CD14-positive monocyte (primary cell): Measurements from ENCODE around the gene SYCP2L. TPM values are rescaled to one million over a fixed set of nuclear protein-coding genes. Genes with fewer than 3 reads are reported as not detected.

Experiments
- DNase-seq, 3 donors: peaks; one replicate each; pipeline ENCODE4 v3.0.0-alpha.2; 2011 to 2022
- H2AFZ ChIP-seq: 2 replicates; pipeline ENCODE4 v1.6.0; 2012; ENCODE audit warnings: mild to moderate bottlenecking, low read depth, low read length, inconsistent platforms; ENCODE audit not compliant: insufficient read depth, poor library complexity, severe bottlenecking
- H3K27ac ChIP-seq, 2 donors: 1 replicate in 1 of 2; 2 replicates in 1 of 2; pipeline ENCODE4 v1.5.1; 2012 to 2013; ENCODE audit warnings: low read length in 2 of 2, control low read depth in 1 of 2, inconsistent platforms in 1 of 2, low read depth in 1 of 2, mild to moderate bottlenecking in 1 of 2
- H3K27me3 ChIP-seq, 2 donors: one replicate each; pipeline versions ENCODE4 v1.6.0 to v1.6.1; 2011 to 2013; ENCODE audit warnings: low read length in 2 of 2; ENCODE audit not compliant: control insufficient read depth in 2 of 2, insufficient read depth in 2 of 2
- H3K36me3 ChIP-seq, 2 donors: replicated peaks in 1 of 2; 1 replicate in 1 of 2; 2 replicates in 1 of 2; pipeline versions ENCODE4 v1.5.1 to v1.6.1; 2012 to 2013; ENCODE audit warnings: low read length in 2 of 2, control low read depth in 1 of 2, inconsistent platforms in 1 of 2, mild to moderate bottlenecking in 1 of 2; ENCODE audit not compliant: insufficient read depth in 2 of 2, control insufficient read depth in 1 of 2
- H3K4me1 ChIP-seq, 2 donors: 1 replicate in 1 of 2; 2 replicates in 1 of 2; pipeline versions ENCODE4 v1.5.1 to v1.6.1; 2012 to 2013; ENCODE audit warnings: low read length in 2 of 2, control low read depth in 1 of 2, inconsistent platforms in 1 of 2, mild to moderate bottlenecking in 1 of 2, moderate library complexity in 1 of 2; ENCODE audit not compliant: insufficient read depth in 2 of 2, control insufficient read depth in 1 of 2
- H3K4me2 ChIP-seq: replicated peaks from 2 replicates; pipeline ENCODE3; 2012; ENCODE audit warnings: low read length, moderate library complexity, mild to moderate bottlenecking; ENCODE audit not compliant: poor library complexity, severe bottlenecking; ENCODE audit errors: extremely low read depth
- H3K4me3 ChIP-seq, 3 experiments: fragments of 200-600 bp in 1 of 3; sonication (generic) in 1 of 3; replicated peaks in 1 of 3; 1 replicate in 2 of 3; 2 replicates in 1 of 3; pipeline ENCODE4 v1.5.1; 2011 to 2013; ENCODE audit warnings: low read length in 3 of 3, mild to moderate bottlenecking in 3 of 3, control low read depth in 2 of 3, low read depth in 2 of 3, inconsistent platforms in 1 of 3, moderate library complexity in 1 of 3
- H3K79me2 ChIP-seq: 2 replicates; pipeline ENCODE4 v1.6.0; 2012; ENCODE audit warnings: mild to moderate bottlenecking, control low read depth, inconsistent platforms, low read length, moderate library complexity; ENCODE audit not compliant: insufficient read depth
- H3K9ac ChIP-seq: 2 replicates; pipeline ENCODE4 v1.6.0; 2017; ENCODE audit warnings: low read length, mild to moderate bottlenecking; ENCODE audit not compliant: insufficient read depth, poor library complexity, severe bottlenecking
- H3K9me3 ChIP-seq, 2 donors: replicated peaks in 1 of 2; 1 replicate in 1 of 2; 2 replicates in 1 of 2; pipeline versions ENCODE4 v1.5.1 to v1.6.1; 2012 to 2013; ENCODE audit warnings: low read length in 2 of 2, control low read depth in 1 of 2; ENCODE audit not compliant: control insufficient read depth in 1 of 2, insufficient read depth in 1 of 2
- H4K20me1 ChIP-seq: 2 replicates; pipeline ENCODE4 v1.6.0; 2012; ENCODE audit warnings: mild to moderate bottlenecking, low read length, control low read depth, moderate library complexity; ENCODE audit not compliant: insufficient read depth
- H3K27ac Mint-ChIP-seq, 7 donors: one replicate each; pipeline ENCODE4 v1.8.0; 2020; ENCODE audit warnings: mild to moderate bottlenecking in 7 of 7, mixed read lengths in 7 of 7, moderate library complexity in 6 of 7, inconsistent platforms in 2 of 7
- H3K27me3 Mint-ChIP-seq, 3 donors: one replicate each; pipeline ENCODE4 v1.8.0; 2021 to 2022; ENCODE audit warnings: low read depth in 3 of 3, mild to moderate bottlenecking in 3 of 3, mixed read lengths in 3 of 3, moderate library complexity in 3 of 3, inconsistent platforms in 1 of 3
- H3K36me3 Mint-ChIP-seq, 2 donors: one replicate each; pipeline ENCODE4 v1.8.0; 2020; ENCODE audit warnings: mixed read lengths in 2 of 2, inconsistent platforms in 1 of 2, mild to moderate bottlenecking in 1 of 2
- H3K4me1 Mint-ChIP-seq: one replicate; pipeline ENCODE4 v1.8.0; 2020; ENCODE audit warnings: mild to moderate bottlenecking, mixed read lengths
- H3K4me3 Mint-ChIP-seq, 2 donors: one replicate each; pipeline ENCODE4 v1.8.0; 2020; ENCODE audit warnings: mild to moderate bottlenecking in 2 of 2, mixed read lengths in 2 of 2, moderate library complexity in 1 of 2
- H3K9me3 Mint-ChIP-seq, 7 donors: one replicate each; pipeline ENCODE4 v1.8.0; 2020 to 2022; ENCODE audit warnings: mixed read lengths in 7 of 7, mild to moderate bottlenecking in 6 of 7, moderate library complexity in 6 of 7, inconsistent platforms in 2 of 7
- CTCF ChIP-seq: fragments of 200-600 bp; IDR thresholded peaks from one replicate; pipeline ENCODE4 v1.8.0; 2022; ENCODE audit warnings: antibody characterized with exemption, mild to moderate bottlenecking
- WGBS: methylation state at CpG from one replicate; pipeline ENCODE4 v1.1.5; 2013; ENCODE audit warnings: missing lambda C conversion rate; ENCODE audit not compliant: insufficient coverage; 5-methylcytosine and 5-hydroxymethylcytosine counted together
- intact Hi-C, 2 donors: fragments of 100-400 bp; cut with micrococcal nuclease; formaldehyde crosslinking; loops; one replicate each; pipeline versions ENCODE4 v1.15.0 to v1.15.1; 2023
- polyA plus RNA-seq, 3 donors: library from polyadenylated mRNA; depleted of rRNA in 1 of 3; unstranded in 2 of 3; stranded (reverse) in 1 of 3; fragments of 300-500 nt in 2 of 3; fragments of >200 nt in 1 of 3; fragmentation: Illumina TruSeq in 2 of 3; gene quantifications; 1 replicate in 2 of 3; 2 replicates in 1 of 3; pipeline ENCODE4 v1.2.3, GENCODE V29; 2012 to 2021

Gene SYCP2L
- polyA plus RNA-seq, 3 donors = 0.08 TPM; not detected in 2

DNA sequence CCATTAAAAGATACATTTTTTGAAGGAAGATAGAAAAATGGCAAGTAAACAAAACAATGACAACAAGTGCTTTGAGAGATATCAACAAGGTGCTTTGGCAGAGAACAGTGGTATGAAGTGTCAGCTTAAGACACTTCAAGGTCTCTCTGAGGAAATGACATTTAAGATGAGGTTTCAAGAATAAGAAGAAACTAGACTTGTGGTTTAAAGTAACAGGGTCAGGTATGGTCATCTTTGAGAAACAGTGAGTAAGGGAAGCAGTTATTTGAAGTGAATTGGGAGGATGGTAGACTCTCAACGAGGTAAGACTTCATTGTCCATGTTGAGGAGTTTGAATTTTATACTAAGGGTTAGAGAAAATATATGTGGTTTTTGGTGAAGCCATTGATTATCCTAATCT is 77.8 kb downstream of the SYCP2L start:
- Mint-ChIP-seq H3K9me3 (peaks cover 8 to 20% (median 12%) of the 10 kb centered on the region in 7 donors), H3K36me3 (no peaks in the 10 kb centered on the region), H3K27me3 (peaks cover 0 to 5% (median 4%) of the 10 kb centered on the region in 3 donors), H3K4me1 (no peaks in the 10 kb centered on the region), H3K27ac (no peak overlapping the region), H3K4me3 (no peak overlapping the region)
- no CpG with 5 or more reads among the region's 1 CpG for WGBS
- no peak for TF ChIP-seq CTCF
- no peaks in the 10 kb centered on the region for H4K20me1 ChIP-seq
- no peak for DNase-seq
- H3K36me3 ChIP-seq = no peaks in the 10 kb centered on the region
- H3K79me2 ChIP-seq = no peaks in the 10 kb centered on the region
- no peak overlapping the region for H3K9ac ChIP-seq
- H2AFZ ChIP-seq = no peak overlapping the region
- H3K4me1 ChIP-seq = no peaks in the 10 kb centered on the region
- no peak overlapping the region for H3K4me2 ChIP-seq
- H3K27ac ChIP-seq = no peak overlapping the region
- intact Hi-C loops = no loop called here
- H3K4me3 ChIP-seq = no peak overlapping the region
- H3K27me3 ChIP-seq = no peaks in the 10 kb centered on the region
- H3K9me3 ChIP-seq = peaks cover 5 to 9% of the 10 kb centered on the region in 2 donors

GRCh38 chr6:10968776-10969175 is 81.9 kb downstream of the SYCP2L start:
- H3K4me3 ChIP-seq = no peak overlapping the region
- no peaks in the 10 kb centered on the region for H3K4me1 Mint-ChIP-seq
- no peaks in the 10 kb centered on the region for H3K4me1 ChIP-seq
- H3K9me3 ChIP-seq = peaks cover 5 to 9% of the 10 kb centered on the region in 2 donors
- no peaks in the 10 kb centered on the region for H4K20me1 ChIP-seq
- no peak for TF ChIP-seq CTCF
- peaks cover 0 to 1% (median 0%) of the 10 kb centered on the region in 3 donors for H3K27me3 Mint-ChIP-seq
- no peaks in the 10 kb centered on the region for H3K79me2 ChIP-seq
- intact Hi-C loops = no loop called here
- H3K36me3 ChIP-seq = no peaks in the 10 kb centered on the region
- H3K4me3 Mint-ChIP-seq = no peak overlapping the region
- H2AFZ ChIP-seq = no peak overlapping the region
- H3K27me3 ChIP-seq = no peaks in the 10 kb centered on the region
- H3K9me3 Mint-ChIP-seq = peaks cover 8 to 20% (median 12%) of the 10 kb centered on the region in 7 donors
- H3K36me3 Mint-ChIP-seq = no peaks in the 10 kb centered on the region
- no peak for DNase-seq
- H3K27ac Mint-ChIP-seq = no peak overlapping the region
- WGBS = 50% methylated on average over 1 of the region's 2 CpGs
- H3K4me2 ChIP-seq = no peak overlapping the region
- no peak overlapping the region for H3K27ac ChIP-seq
- no peak overlapping the region for H3K9ac ChIP-seq
